Measurements from ENCODE around the gene CEACAM19. TPM values are rescaled to one million over a fixed set of nuclear protein-coding genes. Genes with fewer than 3 reads are reported as not detected.

The CEACAM19 gene
- total and polyA plus RNA-seq, 2 of the 13 experiments (the other 11 are each of a cell fraction or from before 2014, with no cell fraction given), result 1.3 to 4.0 TPM

DNA sequence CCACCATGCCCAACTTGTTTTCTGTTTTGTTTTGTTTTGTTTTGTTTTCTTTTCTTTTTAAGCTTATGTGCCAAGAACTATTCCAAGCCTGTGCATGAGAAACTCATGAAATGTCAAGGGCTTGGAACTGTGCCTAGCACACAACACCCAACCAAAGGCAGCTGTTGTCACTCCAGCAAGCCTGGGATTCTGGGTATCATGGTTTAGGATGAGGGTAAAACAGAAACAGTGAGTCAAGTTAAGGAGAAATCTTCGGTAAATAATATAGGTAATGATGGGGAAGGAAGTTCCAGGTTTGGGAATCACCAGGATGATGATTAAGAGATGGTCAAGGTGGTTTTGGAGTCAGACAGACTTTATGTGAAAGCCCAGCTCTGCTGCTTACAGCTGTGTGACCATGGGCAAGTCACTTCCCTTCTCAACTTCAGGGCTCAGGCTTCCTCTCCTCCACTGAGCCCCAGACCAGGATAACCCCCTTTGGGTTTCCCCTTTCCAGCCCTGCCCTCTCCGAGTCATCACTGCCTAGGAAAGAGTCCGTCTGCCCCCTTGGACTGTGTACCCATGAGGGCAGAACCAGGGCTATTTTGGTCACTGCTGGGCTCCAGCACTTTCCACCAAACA is 22.5 kb upstream of the CEACAM19 start:
- DNase-seq (ENCODE audit: low spot score), result no peak
- no TSS peak for BruUV-seq (replicated peaks)
- Histone ChIP-seq H3K9ac (ENCODE audit: insufficient read depth, low read depth, low read length) (no peak overlapping the region), H3K27ac (ENCODE audit: extremely low read length, insufficient read depth, low read length) (no peak overlapping the region), H3K4me3 (replicated peaks in 1 of 3; ENCODE audit: insufficient read depth in 1 of 3, low read depth in 2 of 3, low read length in 3 of 3) (no peak overlapping the region), H3K4me1 (ENCODE audit: insufficient read depth, low read length) (peaks cover 13% of the 10 kb centered on the region), H3K36me3 (replicated peaks in 1 of 2; ENCODE audit: control insufficient read depth in 1 of 2, insufficient read depth in 2 of 2, low read length in 2 of 2) (peaks cover 30 to 61% of the 10 kb centered on the region in 2 experiments), H3K4me2 (ENCODE audit: low read depth, low read length) (no peak overlapping the region), H3K27me3 (ENCODE audit: control insufficient read depth in 1 of 2, insufficient read depth in 2 of 2, low read length in 2 of 2) (no peaks in the 10 kb centered on the region; a peak in 1 of 5 replicates), H3K79me2 (ENCODE audit: insufficient read depth, low read length) (peaks cover 24% of the 10 kb centered on the region), H2AFZ (ENCODE audit: low read length) (no peak overlapping the region), H4K20me1 (ENCODE audit: insufficient read depth, low read length) (peaks cover 13% of the 10 kb centered on the region), H3K9me3 (ENCODE audit: low read length) (no peaks in the 10 kb centered on the region)
- ChIA-PET CTCF (ENCODE audit: low intra/inter-chr PET ratio, low total read pairs) (no interaction called here), POLR2A (interaction anchor here (1.0 to 3.5 kb wide), 5 partner anchors 12 to 46 kb away, joined by 3 to 20 read pairs (median 3); partner anchors contain the start of gene IGSF23)
- ATAC-seq, result no peak
- FAIRE-seq, result no peak
- TF ChIP-seq ZNF333 (CRISPR knock-in tag; IDR thresholded peaks at IDR 0.05; ENCODE audit: borderline replicate concordance), result no peak
- TF ChIP-seq TBX3 (IDR thresholded peaks at IDR 0.05; ENCODE audit: borderline replicate concordance), result no peak
- no peak for TF ChIP-seq NR1H2 (CRISPR knock-in tag; IDR thresholded peaks at IDR 0.05; ENCODE audit: borderline replicate concordance, low read depth)
- TF ChIP-seq PHF5A (CRISPR knock-in tag; IDR thresholded peaks at IDR 0.05; ENCODE audit: low read depth, unreplicated experiment), result no peak
- TF ChIP-seq ZNF234 (CRISPR knock-in tag; conservative IDR thresholded peaks at IDR 0.05), result no peak
- in situ Hi-C loops (cut with HindIII; ENCODE audit: extremely low pct_ligation_motif_present, low pct_unique_long_range_greater_than_20kb), result no loop called here
- intact Hi-C loops (cut with micrococcal nuclease; ENCODE audit: unreplicated experiment), result no loop called here
- 96% methylated on average over 3 of the region's 3 CpGs for WGBS (ENCODE audit: low lambda C conversion rate)

DNA sequence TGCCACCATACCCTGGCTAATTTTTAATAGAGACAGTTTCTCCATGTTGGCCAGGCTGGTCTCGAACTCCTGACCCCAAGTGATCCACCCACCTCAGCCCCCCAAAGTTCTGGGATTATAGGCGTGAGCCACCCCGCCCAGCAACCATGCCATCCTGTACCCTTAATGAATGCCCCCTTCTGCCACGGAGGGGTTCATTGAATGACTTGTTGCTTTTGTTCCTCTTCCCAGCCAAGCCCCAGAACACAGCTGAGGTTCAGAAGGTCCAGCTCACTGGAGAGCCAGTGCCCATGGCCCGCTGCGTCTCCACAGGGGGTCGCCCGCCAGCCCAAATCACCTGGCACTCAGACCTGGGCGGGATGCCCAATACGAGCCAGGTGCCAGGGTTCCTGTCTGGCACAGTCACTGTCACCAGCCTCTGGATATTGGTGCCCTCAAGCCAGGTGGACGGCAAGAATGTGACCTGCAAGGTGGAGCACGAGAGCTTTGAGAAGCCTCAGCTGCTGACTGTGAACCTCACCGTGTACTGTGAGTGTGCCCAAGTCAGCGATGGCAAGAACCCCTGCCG is 21.6 kb upstream of the CEACAM19 start:
- ATAC-seq, result no peak
- intact Hi-C loops (cut with micrococcal nuclease; ENCODE audit: unreplicated experiment), result no loop called here
- peaks cover 33 to 69% of the 10 kb centered on the region in 2 experiments for H3K36me3 ChIP-seq (replicated peaks in 1 of 2; ENCODE audit: control insufficient read depth in 1 of 2, insufficient read depth in 2 of 2, low read length in 2 of 2)
- TF ChIP-seq, protein P1, sequence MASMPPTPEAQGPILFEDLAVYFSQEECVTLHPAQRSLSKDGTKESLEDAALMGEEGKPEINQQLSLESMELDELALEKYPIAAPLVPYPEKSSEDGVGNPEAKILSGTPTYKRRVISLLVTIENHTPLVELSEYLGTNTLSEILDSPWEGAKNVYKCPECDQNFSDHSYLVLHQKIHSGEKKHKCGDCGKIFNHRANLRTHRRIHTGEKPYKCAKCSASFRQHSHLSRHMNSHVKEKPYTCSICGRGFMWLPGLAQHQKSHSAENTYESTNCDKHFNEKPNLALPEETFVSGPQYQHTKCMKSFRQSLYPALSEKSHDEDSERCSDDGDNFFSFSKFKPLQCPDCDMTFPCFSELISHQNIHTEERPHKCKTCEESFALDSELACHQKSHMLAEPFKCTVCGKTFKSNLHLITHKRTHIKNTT (CRISPR knock-in tag; IDR thresholded peaks at IDR 0.05), result no peak
- TF ChIP-seq HES4 (CRISPR knock-in tag; IDR thresholded peaks at IDR 0.05; ENCODE audit: borderline replicate concordance) (no peak), FOXA1 (IDR thresholded peaks at IDR 0.05) (no peak), FOXA1 (CRISPR knock-in tag; IDR thresholded peaks at IDR 0.05) (no peak), ZKSCAN1 (IDR thresholded peaks at IDR 0.05; ENCODE audit: low read length) (no peak), HNRNPL (IDR thresholded peaks at IDR 0.05; ENCODE audit: low read depth, low read length) (0 out of 2 replicates have a peak, but pooled peaks have one; percentile 18), SP2 (CRISPR knock-in tag; IDR thresholded peaks at IDR 0.05) (no peak), NR3C1 (CRISPR knock-in tag; IDR thresholded peaks at IDR 0.05) (no peak), RBFOX2 (IDR thresholded peaks at IDR 0.05; ENCODE audit: low read depth, low read length) (0 out of 2 replicates have a peak, but pooled peaks have one; percentile 31), ZBTB7B (CRISPR knock-in tag; IDR thresholded peaks at IDR 0.05) (no peak), POLR2A (IDR thresholded peaks at IDR 0.05; ENCODE audit: insufficient read depth in 1 of 2, low read depth in 2 of 2, low read length in 2 of 2) (0 out of 4 replicates have a peak, but pooled peaks of 1 of the 2 experiments have one; percentile 12)
- TF ChIP-seq, protein P2, sequence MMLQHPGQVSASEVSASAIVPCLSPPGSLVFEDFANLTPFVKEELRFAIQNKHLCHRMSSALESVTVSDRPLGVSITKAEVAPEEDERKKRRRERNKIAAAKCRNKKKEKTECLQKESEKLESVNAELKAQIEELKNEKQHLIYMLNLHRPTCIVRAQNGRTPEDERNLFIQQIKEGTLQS (CRISPR knock-in tag; IDR thresholded peaks at IDR 0.05), result no peak

More for the DNA sequence above, 21.6 kb upstream of the CEACAM19 start:
- BruUV-seq (replicated peaks), result no TSS peak
- H3K4me2 ChIP-seq (ENCODE audit: low read depth, low read length), result no peak overlapping the region
- H3K27ac ChIP-seq (ENCODE audit: extremely low read length, insufficient read depth, low read length), result no peak overlapping the region
- no peak for FAIRE-seq
- in situ Hi-C loops (cut with HindIII; ENCODE audit: extremely low pct_ligation_motif_present, low pct_unique_long_range_greater_than_20kb), result no loop called here
- no peak overlapping the region for H3K9ac ChIP-seq (ENCODE audit: insufficient read depth, low read depth, low read length)
- POLR2A ChIA-PET, result interaction anchor here (0.8 to 3.5 kb wide), 3 partner anchors 35 to 62 kb away, joined by 4 to 20 read pairs (median 4); partner anchors contain the start of gene IGSF23
- peaks cover 18% of the 10 kb centered on the region for H3K79me2 ChIP-seq (ENCODE audit: insufficient read depth, low read length)
- CTCF ChIA-PET (ENCODE audit: low intra/inter-chr PET ratio, low total read pairs), result no interaction called here
- H3K4me3 ChIP-seq (replicated peaks in 1 of 3; ENCODE audit: insufficient read depth in 1 of 3, low read depth in 2 of 3, low read length in 3 of 3), result no peak overlapping the region
- peaks cover 13% of the 10 kb centered on the region for H3K4me1 ChIP-seq (ENCODE audit: insufficient read depth, low read length)
- peaks cover 13% of the 10 kb centered on the region for H4K20me1 ChIP-seq (ENCODE audit: insufficient read depth, low read length)
- no peak for DNase-seq (ENCODE audit: low spot score)
- no peaks in the 10 kb centered on the region for H3K27me3 ChIP-seq (ENCODE audit: control insufficient read depth in 1 of 2, insufficient read depth in 2 of 2, low read length in 2 of 2)
- H2AFZ ChIP-seq (ENCODE audit: low read length), result no peak overlapping the region
- H3K9me3 ChIP-seq (ENCODE audit: low read length), result no peaks in the 10 kb centered on the region
- 94% methylated on average over 12 of the region's 15 CpGs for WGBS (ENCODE audit: low lambda C conversion rate)
